ENCODE results near the gene OGFOD3. TPM values are rescaled to one million over a fixed set of nuclear protein-coding genes. Genes with fewer than 3 reads are reported as not detected.

The OGFOD3 gene
- total RNA-seq, 2 experiments from 2014 or later = 12.9 to 13.7 TPM

GRCh38 chr17:82394278-82394677, 24.1 kb downstream of the OGFOD3 start:
- no peaks in the 10 kb centered on the region for H3K4me1 Mint-ChIP-seq (ENCODE audit: low read depth)
- Histone ChIP-seq H3K36me3 (ENCODE audit: insufficient read depth, low read length) (peaks cover 13% of the 10 kb centered on the region), H3K27ac (ENCODE audit: low read depth in 1 of 2, low read length in 2 of 2) (no peak overlapping the region), H3K4me3 (ENCODE audit: low read length) (no peak overlapping the region), H3K27me3 (ENCODE audit: control insufficient read depth in 1 of 2, insufficient read depth in 2 of 2, low read length in 2 of 2) (no peaks in the 10 kb centered on the region), H3K9me3 (ENCODE audit: control insufficient read depth in 1 of 2, insufficient read depth in 1 of 2, low read length in 2 of 2) (no peaks in the 10 kb centered on the region), H3K4me1 (ENCODE audit: insufficient read depth, low read length) (no peaks in the 10 kb centered on the region)
- intact Hi-C loops (cut with DNase I, micrococcal nuclease) = no loop called here
- H3K27ac Mint-ChIP-seq = no peak overlapping the region
- ATAC-seq (ENCODE audit: poor library complexity) = no peak
- H3K27me3 Mint-ChIP-seq = no peaks in the 10 kb centered on the region
- peaks cover 40% of the 10 kb centered on the region for H3K36me3 Mint-ChIP-seq (ENCODE audit: low read depth)
- no peaks in the 10 kb centered on the region for H3K9me3 Mint-ChIP-seq
- ChIA-PET CTCF (no interaction called here), POLR2A (no interaction called here)
- no peak overlapping the region for H3K4me3 Mint-ChIP-seq
- no peak for DNase-seq
- no peak for TF ChIP-seq CTCF (IDR thresholded peaks at IDR 0.05)

GRCh38 chr17:82392941-82393340, 25.4 kb downstream of the OGFOD3 start:
- Mint-ChIP-seq H3K27ac (no peak overlapping the region), H3K4me3 (no peak overlapping the region), H3K9me3 (no peaks in the 10 kb centered on the region), H3K27me3 (no peaks in the 10 kb centered on the region), H3K36me3 (ENCODE audit: low read depth) (peaks cover 40% of the 10 kb centered on the region), H3K4me1 (ENCODE audit: low read depth) (no peaks in the 10 kb centered on the region)
- DNase-seq = no peak
- intact Hi-C loops (cut with DNase I, micrococcal nuclease) = no loop called here
- ChIA-PET CTCF (no interaction called here), POLR2A (no interaction called here)
- Histone ChIP-seq H3K27ac (ENCODE audit: low read depth in 1 of 2, low read length in 2 of 2) (no peak overlapping the region), H3K4me3 (ENCODE audit: low read length) (no peak overlapping the region), H3K9me3 (ENCODE audit: control insufficient read depth in 1 of 2, insufficient read depth in 1 of 2, low read length in 2 of 2) (no peaks in the 10 kb centered on the region), H3K36me3 (ENCODE audit: insufficient read depth, low read length) (peaks cover 11% of the 10 kb centered on the region), H3K4me1 (ENCODE audit: insufficient read depth, low read length) (no peaks in the 10 kb centered on the region), H3K27me3 (ENCODE audit: control insufficient read depth in 1 of 2, insufficient read depth in 2 of 2, low read length in 2 of 2) (no peaks in the 10 kb centered on the region)
- TF ChIP-seq CTCF (IDR thresholded peaks at IDR 0.05) = no peak
- ATAC-seq (ENCODE audit: poor library complexity) = no peak

- peaks cover 40% of the 10 kb centered on the region for H3K36me3 Mint-ChIP-seq (ENCODE audit: low read depth)
- TF ChIP-seq CTCF (IDR thresholded peaks at IDR 0.05) = no peak
- DNase-seq (no peak), ATAC-seq (ENCODE audit: poor library complexity) (no peak)
- Histone ChIP-seq H3K4me1 (ENCODE audit: insufficient read depth, low read length) (peaks cover 2% of the 10 kb centered on the region), H3K36me3 (ENCODE audit: insufficient read depth, low read length) (peaks cover 10% of the 10 kb centered on the region), H3K27ac (ENCODE audit: low read depth in 1 of 2, low read length in 2 of 2) (no peak overlapping the region), H3K27me3 (ENCODE audit: control insufficient read depth in 1 of 2, insufficient read depth in 2 of 2, low read length in 2 of 2) (no peaks in the 10 kb centered on the region), H3K9me3 (ENCODE audit: control insufficient read depth in 1 of 2, insufficient read depth in 1 of 2, low read length in 2 of 2) (no peaks in the 10 kb centered on the region), H3K4me3 (ENCODE audit: low read length) (no peak overlapping the region)
- H3K9me3 Mint-ChIP-seq = no peaks in the 10 kb centered on the region
- ChIA-PET CTCF (no interaction called here), POLR2A (no interaction called here)
- no peaks in the 10 kb centered on the region for H3K27me3 Mint-ChIP-seq
- no peak overlapping the region for H3K27ac Mint-ChIP-seq
- no peaks in the 10 kb centered on the region for H3K4me1 Mint-ChIP-seq (ENCODE audit: low read depth)
- no peak overlapping the region for H3K4me3 Mint-ChIP-seq
- intact Hi-C loops (cut with DNase I, micrococcal nuclease) = no loop called here
Measured at GRCh38 chr17:82392209-82392920, 26.0 kb downstream of the OGFOD3 start.
